HT1080 (cell line): ENCODE results near the gene MAN1C1. TPM values are rescaled to one million over a fixed set of nuclear protein-coding genes. Genes with fewer than 3 reads are reported as not detected.

ENCODE experiments used
- DNase-seq: peaks from one replicate; pipeline ENCODE4 v3.0.0-alpha.2; 2015; ENCODE audit warnings: low read depth
- total RNA-seq: library from RNA; depleted of rRNA; stranded (reverse); fragments of >200 nt; shearing (Covaris generic); gene quantifications from 2 replicates; pipeline ENCODE4 v1.2.3, GENCODE V29; 2014

The MAN1C1 gene
- total RNA-seq, 1 experiment from 2014 or later = not detected

- DNase-seq = no peak
These were observed 182.2 kb downstream of the MAN1C1 start for GRCh38 chr1:25798666-25799351.

- DNase-seq = no peak
These were observed 182.9 kb downstream of the MAN1C1 start for GRCh38 chr1:25799352-25799934.

GRCh38 chr1:25799935-25800702 lies 183.5 kb downstream of the MAN1C1 start, which contains the start of gene SELENON:
Gene SELENON (plus strand): TSS chr1:25800193. CDS start chr1:25800231, 38 bp downstream.
- peak; percentile 54 for DNase-seq

GRCh38 chr1:25800703-25801377 lies 184.2 kb downstream of the MAN1C1 start:
- DNase-seq = no peak

- no peak for DNase-seq
These were observed 186.3 kb downstream of the MAN1C1 start for GRCh38 chr1:25802915-25803314.

GRCh38 chr1:25803368-25803767 lies 186.8 kb downstream of the MAN1C1 start:
- DNase-seq = no peak

- no peak for DNase-seq
These were observed 187.8 kb downstream of the MAN1C1 start for GRCh38 chr1:25804244-25804963.

GRCh38 chr1:25804964-25805862 lies 188.6 kb downstream of the MAN1C1 start:
- no peak for DNase-seq

- DNase-seq = no peak
These were observed 189.3 kb downstream of the MAN1C1 start for GRCh38 chr1:25805863-25806225.

- DNase-seq = no peak
These were observed 189.8 kb downstream of the MAN1C1 start for GRCh38 chr1:25806418-25806817.

GRCh38 chr1:25807480-25808390 lies 191.1 kb downstream of the MAN1C1 start:
- DNase-seq = no peak

- DNase-seq = no peak
These were observed 192.1 kb downstream of the MAN1C1 start for GRCh38 chr1:25808481-25809244.

- no peak for DNase-seq
These were observed 192.8 kb downstream of the MAN1C1 start for GRCh38 chr1:25809283-25809926.

GRCh38 chr1:25809929-25810328 lies 193.3 kb downstream of the MAN1C1 start:
- DNase-seq = no peak

GRCh38 chr1:25810341-25811299 lies 194.0 kb downstream of the MAN1C1 start:
- DNase-seq = peak; percentile 51

GRCh38 chr1:25811384-25812082 lies 194.9 kb downstream of the MAN1C1 start:
- no peak for DNase-seq
